ENCODE measurements around the gene SMARCD1.
A peak's percentile ranks its signal among the peaks of the same experiment; 100 is the strongest.

Gene SMARCD1

DNA sequence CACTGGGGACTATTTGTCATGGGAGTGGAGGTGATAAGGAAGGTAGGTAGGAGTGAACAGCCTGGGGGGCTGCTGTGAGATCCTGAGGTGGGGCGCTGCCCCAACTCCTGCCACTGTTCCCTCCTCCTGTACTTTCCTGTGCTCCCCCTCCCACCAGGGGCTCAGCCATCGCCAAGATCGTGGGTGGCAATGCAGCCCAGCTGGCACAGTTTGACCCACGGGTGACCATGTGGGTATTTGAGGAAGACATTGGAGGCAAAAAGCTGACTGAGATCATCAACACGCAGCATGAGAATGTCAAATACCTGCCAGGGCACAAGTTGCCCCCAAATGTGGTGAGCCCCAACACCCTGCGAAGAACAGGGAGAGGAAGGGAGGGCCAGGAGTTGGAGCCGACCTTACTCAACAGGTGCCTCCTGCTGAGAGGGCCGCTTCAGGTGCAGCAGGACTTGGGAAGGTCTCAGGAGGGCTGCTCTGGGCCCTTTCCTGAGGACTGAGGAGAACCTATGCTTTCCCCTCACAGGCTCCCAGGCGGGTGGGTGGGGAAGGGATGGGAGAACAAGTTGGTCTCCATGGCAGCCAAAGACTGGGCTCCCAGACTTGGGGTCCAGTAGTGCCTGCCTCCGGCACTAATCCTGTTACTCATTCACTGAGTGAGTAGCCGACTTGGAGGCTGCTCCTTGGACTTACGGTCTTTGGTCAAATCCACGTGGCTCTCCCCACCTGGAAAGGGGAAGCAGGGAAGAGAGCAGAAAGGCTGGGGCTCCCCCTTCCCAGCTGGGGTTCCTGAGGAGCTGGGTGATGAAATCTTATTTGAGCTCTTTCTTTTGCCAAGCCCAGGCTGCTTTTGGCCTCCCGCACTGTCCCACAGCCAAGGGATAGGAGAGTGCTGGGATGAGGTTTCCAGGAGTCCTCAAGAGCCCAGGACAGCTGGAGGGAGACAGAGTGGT, 19.6 kb downstream of the SMARCD1 start:
- no peak for DNase-seq (ENCODE audit: low spot score)

DNA sequence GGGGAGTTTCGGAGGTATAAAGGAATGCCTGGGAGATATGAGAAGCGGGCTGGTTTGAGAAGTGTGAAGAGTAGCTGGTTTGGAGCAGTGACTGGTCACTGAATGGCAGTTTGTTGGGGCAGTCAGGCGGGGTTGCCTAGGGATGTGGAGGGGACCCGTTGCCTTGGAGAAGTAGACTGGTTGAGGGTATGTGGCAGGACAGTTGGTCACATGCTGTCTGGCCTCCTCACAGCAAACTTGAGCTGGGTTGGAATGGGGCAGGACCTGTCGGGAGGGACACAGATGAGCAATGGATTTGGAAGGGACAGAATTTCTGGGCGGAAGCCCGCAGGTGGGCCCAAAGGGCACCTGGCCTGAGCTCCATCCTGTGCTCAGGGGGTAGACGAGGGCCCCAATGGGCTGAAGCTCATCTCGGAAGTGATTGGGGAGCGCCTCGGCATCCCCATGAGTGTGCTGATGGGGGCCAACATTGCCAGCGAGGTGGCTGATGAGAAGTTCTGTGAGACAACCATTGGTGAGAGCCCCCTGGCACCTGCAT, 20.8 kb downstream of the SMARCD1 start:
- no peak for DNase-seq (ENCODE audit: low spot score)

DNA sequence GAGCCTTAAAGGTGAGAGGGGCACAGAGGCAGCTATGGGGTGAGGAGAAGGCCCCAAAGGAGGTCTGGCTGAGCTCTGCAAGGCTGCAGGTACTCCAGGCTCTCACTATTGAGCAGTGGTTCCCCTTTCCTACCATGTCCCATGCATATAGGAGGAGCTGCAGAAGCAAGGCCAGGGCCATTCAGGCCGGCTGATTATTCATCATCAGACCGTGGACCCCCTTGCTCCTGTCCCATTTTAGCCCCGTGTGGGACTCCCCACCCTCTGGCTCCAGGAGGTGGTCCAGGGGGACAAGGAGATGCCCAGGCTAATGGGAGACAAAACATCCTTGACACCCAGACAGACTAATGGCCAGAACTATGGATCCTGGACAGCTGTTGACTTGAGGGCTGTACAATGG, 21.8 kb downstream of the SMARCD1 start:
- no peak for DNase-seq (ENCODE audit: low spot score)

DNA sequence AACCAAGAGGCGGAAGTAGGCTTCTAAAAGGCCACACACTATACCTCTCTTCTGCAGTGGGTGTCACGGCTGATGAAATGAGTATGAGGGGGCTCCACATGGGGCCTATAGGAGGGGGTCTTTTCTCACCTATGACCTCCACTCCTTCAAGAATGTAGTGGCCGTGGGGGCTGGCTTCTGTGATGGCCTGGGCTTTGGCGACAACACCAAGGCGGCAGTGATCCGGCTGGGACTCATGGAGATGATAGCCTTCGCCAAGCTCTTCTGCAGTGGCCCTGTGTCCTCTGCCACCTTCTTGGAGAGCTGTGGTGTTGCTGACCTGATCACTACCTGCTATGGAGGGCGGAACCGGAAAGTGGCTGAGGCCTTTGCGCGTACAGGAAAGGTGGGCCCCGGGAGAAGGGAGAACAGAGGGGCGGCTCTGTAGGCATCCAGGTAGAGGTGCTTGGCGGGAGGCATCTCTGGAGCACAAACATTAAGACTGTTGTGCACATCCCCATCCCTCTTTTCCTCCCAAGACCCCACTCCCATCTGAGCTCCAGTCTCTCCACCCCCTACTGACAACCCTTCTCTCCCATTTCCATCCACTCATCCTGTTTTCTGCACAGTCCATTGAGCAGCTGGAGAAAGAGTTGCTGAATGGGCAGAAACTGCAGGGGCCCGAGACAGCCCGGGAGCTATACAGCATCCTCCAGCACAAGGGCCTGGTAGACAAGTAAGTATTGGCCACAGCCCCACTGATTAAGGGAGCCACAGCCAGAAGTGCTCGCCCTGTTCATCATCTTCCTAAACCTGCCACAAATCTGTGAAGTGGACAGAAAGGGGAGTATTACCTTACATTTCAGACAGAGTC, 22.5 kb downstream of the SMARCD1 start:
- no peak for DNase-seq (ENCODE audit: low spot score)

DNA sequence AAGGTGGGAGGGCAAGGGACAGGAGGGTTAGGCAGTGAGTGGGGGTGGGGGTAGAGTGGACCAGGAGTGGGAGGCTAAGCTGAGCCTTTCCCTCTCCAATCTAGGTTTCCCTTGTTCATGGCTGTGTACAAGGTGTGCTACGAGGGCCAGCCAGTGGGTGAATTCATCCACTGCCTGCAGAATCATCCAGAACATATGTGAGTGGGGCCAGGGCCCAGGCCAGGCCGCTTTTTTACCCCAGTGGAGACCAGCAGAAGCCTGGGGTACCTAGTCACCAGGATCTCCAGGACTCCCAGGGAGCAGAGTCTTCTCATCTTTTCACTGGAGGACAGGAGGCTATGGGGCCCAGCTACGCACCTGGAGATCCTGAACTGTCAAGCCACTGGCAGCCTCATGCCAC, 24.2 kb downstream of the SMARCD1 start:
- no peak for DNase-seq (ENCODE audit: low spot score)

DNA sequence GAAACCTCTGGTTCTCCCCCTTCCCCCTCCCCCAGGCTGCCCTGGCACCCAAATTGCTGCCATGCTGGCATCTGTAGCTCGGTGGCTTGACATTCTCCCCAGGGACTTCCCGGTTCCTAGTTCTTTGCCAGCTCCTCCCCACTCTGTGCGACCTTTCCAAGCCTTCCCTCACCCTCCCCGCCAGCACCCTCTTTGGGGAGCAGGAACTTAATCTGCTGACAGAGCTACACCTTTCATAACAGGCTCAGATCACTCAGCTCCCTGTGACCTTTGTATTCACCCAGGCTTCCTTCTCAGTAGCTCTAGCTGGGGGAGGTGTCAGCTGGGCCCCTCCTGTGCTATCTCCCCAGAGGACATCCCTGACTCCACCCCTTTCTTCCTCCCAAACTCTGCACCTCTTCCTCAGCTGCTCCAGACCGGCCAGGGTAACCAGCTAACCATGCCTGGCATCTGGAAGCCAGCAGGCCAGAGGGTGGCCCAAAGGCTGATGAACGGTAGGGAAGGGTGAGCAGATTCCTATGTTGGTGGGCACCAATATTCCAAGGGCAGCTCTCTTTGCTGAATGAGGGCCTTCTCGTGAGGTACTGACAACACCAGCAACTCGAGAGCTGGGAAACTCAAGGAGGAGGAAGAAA, 25.1 kb downstream of the SMARCD1 start:
- DNase-seq (ENCODE audit: low spot score), result peak; percentile 29

DNA sequence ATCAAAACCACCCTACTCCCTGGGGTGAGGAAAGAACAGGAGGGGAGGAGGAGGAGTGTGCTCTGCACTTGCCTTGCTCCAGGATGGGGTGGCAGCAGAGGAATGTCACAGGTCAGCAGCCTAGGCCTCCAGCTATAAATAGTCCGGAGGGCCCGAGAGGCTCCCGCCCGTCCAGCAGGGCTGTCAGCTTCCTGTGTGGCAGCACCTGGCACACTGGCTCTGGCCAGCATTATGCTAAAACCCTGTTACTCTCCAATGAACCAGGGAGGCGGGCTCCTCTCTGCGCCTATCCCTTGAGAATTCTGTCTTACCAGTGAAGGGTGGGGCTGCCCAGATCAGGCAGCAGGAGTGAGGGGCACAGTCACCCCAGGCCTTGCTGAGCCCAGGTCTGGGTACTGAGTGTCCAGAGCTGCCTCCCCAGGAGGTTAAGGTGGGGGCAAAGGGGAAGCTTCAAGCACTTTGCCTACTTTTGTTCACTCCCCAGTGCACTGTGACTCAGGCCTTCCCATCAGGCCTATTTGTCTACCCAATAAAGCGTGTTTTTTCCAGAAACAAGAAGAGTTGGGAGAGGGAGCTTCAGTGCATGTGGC, 25.7 kb downstream of the SMARCD1 start:
- peak; percentile 76 for DNase-seq (ENCODE audit: low spot score)

DNA sequence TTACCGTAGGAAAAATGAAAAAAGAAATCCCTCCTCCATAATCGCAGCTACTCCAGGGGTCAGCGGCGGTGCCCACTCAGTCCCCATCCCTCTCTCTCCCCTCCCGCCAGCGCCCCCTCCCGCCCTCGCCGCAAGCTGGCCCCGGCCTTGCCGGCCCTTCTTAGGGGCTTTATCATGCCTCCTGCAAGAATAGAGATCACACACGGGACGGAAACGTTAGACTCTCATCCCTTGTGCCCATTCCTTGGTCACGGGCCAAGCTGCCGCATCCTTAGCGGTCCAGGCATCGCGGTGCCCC, 26.2 kb downstream of the SMARCD1 start:
- DNase-seq (ENCODE audit: low spot score), result no peak

DNA sequence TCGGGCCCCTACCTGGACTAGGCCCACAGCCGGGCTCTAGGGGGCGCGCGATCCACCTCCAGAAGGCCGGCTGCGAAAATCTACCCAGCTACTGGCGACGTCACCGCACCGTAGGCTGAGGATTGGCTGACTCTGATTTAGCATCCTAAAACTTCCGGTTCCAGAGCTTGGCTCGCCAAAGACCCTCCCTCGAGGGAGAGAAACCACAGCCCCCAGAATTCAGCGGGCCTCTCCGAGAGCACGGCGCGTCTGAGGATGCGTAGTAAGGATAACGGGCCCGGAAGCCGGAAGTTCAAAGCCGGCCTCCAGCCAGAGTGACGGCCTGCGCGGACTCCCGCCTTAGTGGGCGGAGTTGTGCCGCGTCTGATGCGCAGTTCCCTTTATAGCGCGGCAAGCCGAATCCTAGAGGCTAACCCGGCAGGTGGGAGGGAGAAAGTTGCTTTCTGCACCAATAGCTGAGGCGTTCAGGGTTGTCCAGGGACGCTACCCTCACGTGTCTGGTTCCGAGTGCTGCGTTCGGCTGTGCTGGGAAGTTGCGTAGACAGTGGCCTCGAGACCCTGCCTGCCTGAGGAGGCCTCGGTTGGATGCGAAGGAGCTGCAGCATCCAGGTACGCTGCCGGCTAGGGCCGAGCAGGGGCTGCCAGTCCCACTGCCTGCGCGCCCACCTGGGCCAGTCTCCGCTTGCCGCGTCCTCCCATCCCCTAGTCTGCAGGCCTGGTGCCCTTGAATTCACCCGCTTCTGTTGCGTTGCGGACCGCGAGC, 26.7 kb downstream of the SMARCD1 start, which contains the start of gene COX14:
COX14 (plus strand) TSS at position 544 of the 763 bp plus-strand sequence. CDS start 7,808 bp downstream, outside the sequence.
- peak; percentile 99 for DNase-seq (ENCODE audit: low spot score)

DNA sequence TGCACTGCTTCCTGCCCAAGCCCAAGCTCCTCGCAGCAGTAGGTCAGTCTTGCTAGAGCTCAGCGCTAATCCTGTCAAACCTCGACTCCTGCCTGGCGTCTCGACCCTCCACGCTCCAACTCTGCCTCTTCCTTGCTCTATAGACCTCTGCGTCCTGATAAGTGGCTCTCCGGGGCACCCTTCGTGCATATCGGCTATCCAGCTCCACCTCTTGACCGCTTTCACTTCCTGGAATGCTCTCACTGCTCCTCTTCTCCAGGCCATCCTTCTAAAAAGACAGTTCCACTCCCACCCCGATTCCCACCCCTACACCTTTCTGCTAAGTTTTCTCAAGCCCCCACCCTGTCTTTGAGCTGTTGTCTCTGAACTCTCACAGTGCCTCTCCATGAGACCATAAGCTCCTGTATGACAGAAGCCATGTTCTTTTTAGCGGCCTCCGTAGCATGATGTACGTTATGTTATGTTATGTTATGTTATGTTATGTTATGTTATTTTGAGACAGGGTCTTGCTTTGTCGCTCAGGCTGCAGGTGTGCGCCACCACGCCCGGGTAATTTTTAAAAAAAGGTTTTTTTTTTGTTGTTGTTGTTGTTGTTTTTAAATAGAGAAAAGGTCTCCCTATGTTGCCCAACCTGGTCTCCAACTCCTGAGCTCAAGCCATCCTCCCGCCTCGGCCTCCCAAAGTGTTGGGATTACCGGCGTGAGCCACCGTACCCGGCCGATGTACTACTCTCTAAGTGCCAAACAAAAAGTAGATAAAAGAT, 27.5 kb downstream of the SMARCD1 start:
- peak; percentile 73 for DNase-seq (ENCODE audit: low spot score)

DNA sequence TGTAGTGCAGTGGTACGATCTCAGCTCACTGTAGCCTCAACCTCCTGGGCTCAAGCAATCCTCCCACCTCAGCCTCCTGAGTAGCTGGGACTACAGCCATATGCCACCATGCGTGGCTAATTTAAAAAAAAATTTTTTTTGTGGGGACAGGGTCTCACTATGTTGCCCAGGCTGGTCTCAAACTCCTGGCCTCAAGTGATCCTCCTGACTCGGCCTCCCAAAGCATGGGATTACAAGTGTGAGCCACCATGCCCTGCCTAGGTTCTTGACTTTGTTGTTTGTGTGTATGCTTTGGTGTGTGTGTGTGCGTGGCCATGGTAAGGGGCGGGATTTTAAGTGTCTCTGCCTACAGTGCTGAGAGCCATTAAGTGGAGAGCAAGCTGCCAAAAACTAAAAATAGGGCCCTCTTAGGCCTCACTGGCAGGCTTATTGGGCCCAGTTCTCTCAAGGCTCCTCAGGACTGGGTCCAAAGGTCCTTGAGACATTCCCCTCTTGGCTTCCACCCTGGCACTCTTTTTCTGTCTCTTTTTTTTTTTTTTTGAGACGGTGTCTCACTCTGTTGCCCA, 32.0 kb downstream of the SMARCD1 start:
- no peak for DNase-seq (ENCODE audit: low spot score)

DNA sequence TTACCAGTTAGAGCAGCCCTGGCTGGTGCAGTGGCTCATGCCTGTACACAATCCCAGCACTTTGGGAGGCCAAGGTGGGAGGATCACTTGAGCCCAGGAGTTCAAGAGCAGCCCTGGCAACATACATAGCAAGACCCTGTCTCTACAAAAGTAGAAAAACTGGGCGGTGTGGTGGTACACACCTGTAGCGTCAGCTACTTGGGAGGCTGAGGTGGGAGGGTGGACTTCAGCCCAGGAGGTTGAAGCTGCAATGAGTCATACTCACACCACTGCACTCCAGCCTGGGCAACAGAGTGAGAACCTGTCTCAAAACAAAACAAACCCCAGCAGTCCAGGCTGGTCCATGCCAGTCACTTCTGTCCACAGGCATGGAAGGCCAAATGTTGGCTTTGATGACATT, 34.2 kb downstream of the SMARCD1 start:
- DNase-seq (ENCODE audit: low spot score), result no peak

DNA sequence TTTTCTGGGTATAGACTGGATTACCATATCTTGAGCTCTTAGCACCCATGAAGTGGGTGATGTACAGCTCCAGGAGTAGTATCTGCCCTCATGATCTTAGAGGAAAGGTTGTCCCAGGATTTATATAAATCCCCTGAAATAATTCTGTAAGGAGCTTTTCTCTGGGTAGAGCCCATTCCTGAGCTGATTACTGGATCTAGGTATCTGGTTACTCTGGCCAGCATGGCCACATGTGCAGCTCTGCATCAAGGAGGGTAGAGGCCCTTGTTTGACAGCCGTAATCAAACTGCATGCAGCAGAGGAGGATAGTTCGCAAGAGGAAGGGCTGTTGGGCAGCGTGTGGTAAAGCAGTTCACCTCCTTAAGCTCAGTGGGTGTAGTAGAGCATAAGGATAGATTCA, 35.4 kb downstream of the SMARCD1 start:
- DNase-seq (ENCODE audit: low spot score), result no peak

DNA sequence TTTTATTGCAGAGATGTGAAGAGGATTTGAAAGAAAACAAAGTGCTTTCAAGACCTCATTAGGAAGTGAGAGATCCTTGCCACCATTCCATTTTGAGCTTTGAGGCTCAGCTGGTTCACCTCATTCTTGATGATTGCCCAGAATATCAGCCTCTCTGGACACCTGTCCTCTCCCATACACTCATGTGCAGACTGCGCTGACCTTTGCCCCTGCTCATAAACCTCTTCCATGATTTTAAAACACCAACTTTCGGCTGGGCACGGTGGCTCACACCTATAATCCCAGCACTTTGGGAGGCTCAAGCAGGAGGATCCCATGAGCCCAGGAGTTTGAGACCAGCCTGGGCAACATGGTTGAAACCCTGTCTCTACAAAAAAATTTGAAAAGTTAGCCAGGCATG, 35.8 kb downstream of the SMARCD1 start:
- DNase-seq (ENCODE audit: low spot score), result no peak

DNA sequence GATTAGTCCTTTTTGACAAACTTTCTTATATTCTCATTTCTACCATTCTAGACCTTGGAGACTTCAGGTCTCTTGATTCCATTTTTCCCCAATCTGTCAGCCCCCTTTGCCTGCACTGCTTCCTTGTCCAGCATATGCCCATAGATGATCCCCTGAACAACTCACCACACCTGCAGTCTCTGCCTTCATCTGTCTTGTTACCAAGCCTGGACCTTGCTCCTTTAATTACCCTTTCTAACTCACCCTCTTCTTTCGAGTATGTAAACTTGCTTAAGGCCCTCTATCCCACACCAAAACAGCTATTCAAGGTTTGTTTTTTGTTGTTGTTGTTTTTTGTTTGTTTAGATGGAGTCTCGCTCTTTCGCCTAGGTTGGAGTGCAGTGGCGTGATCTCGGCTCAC, 36.5 kb downstream of the SMARCD1 start:
- no peak for DNase-seq (ENCODE audit: low spot score)

DNA sequence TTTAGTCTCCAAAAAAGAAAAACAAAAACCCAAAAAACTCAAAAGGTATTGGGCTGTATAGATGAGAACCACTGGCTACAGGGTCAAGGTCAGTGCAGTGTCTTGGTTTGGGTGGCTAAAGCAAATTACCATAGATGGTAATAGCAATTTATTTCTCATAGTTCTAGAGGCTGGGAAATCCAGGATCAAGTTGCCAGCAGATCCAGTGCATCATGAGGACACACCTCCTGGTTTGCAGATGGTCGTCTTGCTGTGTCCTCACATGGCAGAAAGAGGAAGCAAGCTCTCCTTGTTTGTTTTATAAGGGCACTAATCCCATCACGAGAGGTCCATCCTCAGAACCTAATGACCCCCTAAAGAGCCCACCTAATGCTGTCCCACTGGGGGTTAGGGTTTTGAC, 38.1 kb downstream of the SMARCD1 start:
- no peak for DNase-seq (ENCODE audit: low spot score)

DNA sequence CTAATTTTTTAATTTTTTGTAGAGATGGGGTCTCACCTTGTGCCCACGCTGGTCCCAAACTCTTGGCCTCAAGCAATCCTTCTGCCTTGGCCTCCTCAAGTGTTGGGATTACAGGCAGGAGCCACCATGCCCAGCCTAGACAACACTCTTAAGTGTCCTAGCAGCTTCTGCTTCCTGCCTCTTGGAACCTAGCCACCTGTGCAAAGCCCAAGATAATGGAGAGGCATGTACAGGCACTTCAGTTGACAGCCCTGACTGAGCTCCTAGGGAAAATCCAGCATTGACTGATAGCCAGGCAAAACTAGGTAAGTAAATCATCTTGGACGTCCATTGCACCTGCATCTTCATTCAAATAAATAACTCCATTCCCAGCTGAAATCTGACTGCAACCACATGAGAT, 42.4 kb downstream of the SMARCD1 start:
- no peak for DNase-seq (ENCODE audit: low spot score)

DNA sequence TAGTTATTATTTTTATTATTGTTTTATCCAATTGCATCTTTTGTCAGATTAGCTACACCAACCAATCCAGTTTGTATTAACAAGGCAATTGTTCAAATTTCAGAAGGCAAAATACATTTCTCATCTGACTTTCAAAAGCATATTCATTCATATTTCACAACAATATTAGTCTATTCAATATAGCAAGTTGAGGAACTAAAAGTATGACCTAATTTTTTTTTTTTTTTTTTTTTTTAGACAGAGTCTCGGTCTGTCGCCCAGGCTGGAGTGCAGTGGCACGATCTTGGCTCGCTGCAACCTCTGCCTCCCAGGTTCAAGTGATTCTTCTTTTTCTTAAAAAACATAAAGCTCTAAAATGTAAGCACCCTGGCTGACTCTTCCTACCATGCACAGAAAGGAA, 44.1 kb downstream of the SMARCD1 start:
- no peak for DNase-seq (ENCODE audit: low spot score)

DNA sequence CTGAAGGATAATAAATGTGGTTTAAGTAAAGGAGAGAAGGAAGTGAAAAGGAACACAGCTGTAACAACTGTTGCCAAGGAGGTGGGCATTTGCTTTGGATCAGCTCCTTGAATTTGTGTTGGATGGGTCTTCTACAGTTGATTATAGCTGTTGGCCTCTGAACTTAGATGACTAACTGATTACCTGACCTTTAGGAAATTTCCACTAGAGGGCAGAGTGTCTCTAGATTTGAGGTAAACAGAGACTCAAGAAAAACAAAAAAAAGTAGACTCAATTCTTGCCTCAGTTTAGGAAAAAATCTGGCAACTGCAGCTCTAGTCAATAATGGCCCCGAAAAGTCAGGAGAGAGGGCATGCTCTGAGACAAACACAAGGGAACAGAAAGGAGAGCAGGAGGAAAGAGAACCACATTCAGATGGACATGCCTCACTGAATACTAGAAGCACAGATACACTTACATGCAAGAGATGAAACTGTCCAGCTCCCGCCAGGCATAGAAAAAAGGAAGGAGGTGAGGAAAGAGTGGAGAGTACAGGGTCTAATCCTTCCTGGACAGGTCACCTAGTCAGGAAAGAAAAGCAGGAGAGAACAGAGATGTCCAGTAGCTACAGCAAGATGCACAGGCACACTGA, 47.5 kb downstream of the SMARCD1 start:
- no peak for DNase-seq (ENCODE audit: low spot score)

DNA sequence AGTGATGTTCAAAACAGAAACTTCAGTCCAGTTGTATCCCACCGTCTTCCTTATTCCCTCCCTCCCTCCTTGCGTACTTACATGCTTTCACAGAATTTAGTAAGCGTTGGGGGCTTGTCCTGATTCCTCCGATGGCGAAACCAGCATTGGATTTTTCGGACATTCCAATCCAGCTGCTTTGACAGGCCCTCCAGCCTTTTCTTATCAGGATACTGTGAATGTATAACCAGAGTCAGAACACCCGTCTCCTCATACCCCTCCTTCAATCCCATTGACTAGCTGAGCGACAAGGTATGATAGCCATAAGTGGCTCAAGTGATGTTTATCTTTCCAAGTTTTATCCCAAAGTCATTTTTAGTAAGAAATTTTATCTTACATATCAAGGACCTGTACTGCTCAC, 57.9 kb downstream of the SMARCD1 start:
- DNase-seq (ENCODE audit: low spot score), result no peak
